HUES6 (cell line): ENCODE measurements around the gene SEMA4C.
A peak's percentile ranks its signal among the peaks of the same experiment; 100 is the strongest.

ENCODE experiments used
- H3K27ac ChIP-seq: 2 replicates; pipeline ENCODE4 v1.7.0; 2013; ENCODE audit warnings: low read depth, mild to moderate bottlenecking, low read length, inconsistent platforms
- H3K27me3 ChIP-seq: 2 replicates; pipeline ENCODE4 v1.6.1; 2013; ENCODE audit warnings: low read length; ENCODE audit not compliant: control insufficient read depth, insufficient read depth
- H3K36me3 ChIP-seq: 2 replicates; pipeline ENCODE4 v1.6.1; 2013; ENCODE audit warnings: low read length; ENCODE audit not compliant: control insufficient read depth, insufficient read depth
- H3K4me1 ChIP-seq: 2 replicates; pipeline ENCODE4 v1.6.1; 2013; ENCODE audit warnings: low read length; ENCODE audit not compliant: control insufficient read depth, insufficient read depth
- H3K4me3 ChIP-seq: 2 replicates; pipeline ENCODE4 v1.5.1; 2013; ENCODE audit warnings: low read depth, low read length
- H3K9ac ChIP-seq: one replicate; pipeline ENCODE4 v1.6.1; 2013; ENCODE audit warnings: mild to moderate bottlenecking, low read length
- H3K9me3 ChIP-seq: 2 replicates; pipeline ENCODE4 v1.6.1; 2013; ENCODE audit warnings: low read depth, low read length; ENCODE audit not compliant: control insufficient read depth, insufficient read depth

The SEMA4C gene

DNA sequence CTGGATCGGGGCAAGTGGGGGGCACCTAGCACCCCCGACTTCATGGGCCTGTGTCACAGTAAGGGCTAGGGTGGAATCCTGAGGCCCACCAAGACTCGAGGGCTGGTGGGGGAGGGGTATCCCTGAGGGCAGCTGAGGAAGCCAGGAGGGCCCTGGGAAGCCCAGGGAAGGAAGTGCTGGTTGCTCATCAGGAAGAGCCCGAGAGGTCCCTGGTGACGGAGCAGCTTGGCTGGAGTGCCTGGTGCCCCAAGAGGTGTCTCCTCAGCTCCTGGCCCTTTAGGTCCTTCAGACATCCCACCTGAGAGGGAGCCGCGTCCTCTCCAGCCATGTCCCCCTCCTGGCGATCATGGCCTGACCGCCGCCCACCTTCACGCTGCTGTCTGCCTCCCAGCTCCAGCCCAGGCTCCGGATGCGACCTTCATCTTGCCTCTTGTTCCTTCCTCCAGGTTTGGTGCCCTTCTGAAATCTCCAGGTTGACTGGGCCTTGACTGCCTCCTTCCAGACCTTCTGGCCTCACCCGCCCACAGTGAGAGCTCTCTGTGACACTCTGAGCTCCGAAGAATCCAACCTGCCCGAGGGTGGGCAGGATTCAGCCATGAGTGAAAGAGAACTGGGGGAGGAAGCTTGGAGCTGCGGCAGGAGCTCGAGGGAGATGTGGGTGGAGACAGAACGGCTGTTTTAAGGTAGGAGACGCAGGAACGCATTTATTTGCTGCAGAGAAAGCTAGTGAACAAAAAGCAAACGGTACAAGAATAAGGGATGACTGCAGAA lies 42.7 kb upstream of the SEMA4C start:
- H3K9ac ChIP-seq, result no peak overlapping the region
- no peak overlapping the region for H3K4me3 ChIP-seq
- H3K27me3 ChIP-seq, result peaks cover 30% of the 10 kb centered on the region
- H3K27ac ChIP-seq, result no peak overlapping the region
- H3K9me3 ChIP-seq, result no peaks in the 10 kb centered on the region
- peaks cover 26% of the 10 kb centered on the region for H3K4me1 ChIP-seq
- no peaks in the 10 kb centered on the region for H3K36me3 ChIP-seq

DNA sequence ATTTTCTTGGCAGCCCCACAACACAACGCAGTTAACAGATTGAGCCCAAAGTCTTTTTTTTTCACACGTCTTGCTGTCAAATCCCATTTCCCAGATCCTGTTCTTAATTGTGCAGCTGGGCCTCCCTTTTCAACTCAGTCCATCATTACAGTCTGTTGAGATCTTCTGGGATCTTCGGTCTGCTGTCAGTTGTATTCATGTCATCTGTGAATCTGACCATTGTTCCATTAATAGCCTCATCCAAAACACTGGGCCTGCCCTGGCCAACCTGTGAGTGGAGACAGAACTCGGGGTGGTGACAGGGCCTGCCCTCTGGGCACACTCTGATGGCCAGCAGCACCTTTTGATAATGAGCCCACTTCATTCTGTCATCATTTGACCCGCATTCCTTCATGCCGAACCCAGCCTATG lies 39.7 kb upstream of the SEMA4C start:
- Histone ChIP-seq H3K4me1 (peaks cover 40% of the 10 kb centered on the region), H3K4me3 (no peak overlapping the region), H3K9ac (no peak overlapping the region)

DNA sequence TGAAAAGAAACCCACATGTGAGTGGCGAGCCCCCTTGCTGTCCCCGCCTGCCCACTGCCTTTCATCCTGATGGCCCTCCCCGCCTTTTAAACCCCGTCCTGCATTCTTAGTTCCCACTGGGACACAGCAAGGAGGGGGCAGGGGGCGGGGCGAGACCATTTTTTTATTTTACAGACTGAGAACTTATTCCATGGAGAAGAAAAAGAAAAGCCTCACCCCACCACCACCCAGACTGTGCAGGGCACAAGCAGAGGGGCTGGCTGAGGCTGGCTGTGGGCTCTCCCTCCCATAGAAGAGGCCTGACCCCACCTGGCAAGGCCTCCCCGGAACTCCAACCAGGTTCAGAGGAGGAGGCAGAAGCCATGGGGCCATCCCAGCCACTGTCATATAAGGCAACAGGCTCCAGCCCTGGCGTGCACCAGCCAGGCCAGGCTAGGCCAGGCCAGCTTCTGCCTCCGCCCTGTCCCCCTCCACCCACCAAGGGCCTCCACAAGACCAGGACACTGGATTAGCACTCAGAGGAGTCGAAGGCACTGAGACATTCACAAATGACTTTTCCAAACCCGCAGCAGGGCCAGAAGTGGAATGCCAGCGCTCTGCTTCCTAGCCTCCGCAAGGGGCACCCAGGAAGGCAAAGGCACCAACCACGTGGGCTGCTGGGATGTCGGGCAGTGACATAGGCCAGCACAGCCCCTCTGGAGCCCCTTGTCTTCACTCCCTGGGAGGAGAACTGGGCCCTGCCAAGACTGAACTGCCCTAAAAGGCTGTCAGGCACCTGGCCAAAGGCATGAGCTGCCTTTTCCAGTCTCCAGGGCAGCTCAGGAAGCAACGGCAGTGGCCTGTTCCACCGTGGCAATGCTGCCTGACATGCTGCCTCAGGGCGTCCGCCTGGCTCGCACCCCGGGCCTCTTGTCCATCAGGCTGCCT lies 37.5 kb upstream of the SEMA4C start:
- no peaks in the 10 kb centered on the region for H3K36me3 ChIP-seq
- peak overlapping the region; percentile 62 for H3K9ac ChIP-seq
- no peaks in the 10 kb centered on the region for H3K9me3 ChIP-seq
- peak overlapping the region; percentile 57; the same call in 1 of the 2 replicates for H3K27ac ChIP-seq
- peak overlapping the region; percentile 19; the same call in 1 of the 2 replicates for H3K4me3 ChIP-seq
- H3K27me3 ChIP-seq, result peaks cover 6% of the 10 kb centered on the region; the same call in 1 of the 2 replicates
- peaks cover 32% of the 10 kb centered on the region for H3K4me1 ChIP-seq

More for the DNA sequence above, 39.7 kb upstream of the SEMA4C start:
- Histone ChIP-seq H3K36me3 (no peaks in the 10 kb centered on the region), H3K27me3 (peaks cover 22% of the 10 kb centered on the region; the same call in 1 of the 2 replicates), H3K27ac (no peak overlapping the region), H3K9me3 (no peaks in the 10 kb centered on the region)

DNA sequence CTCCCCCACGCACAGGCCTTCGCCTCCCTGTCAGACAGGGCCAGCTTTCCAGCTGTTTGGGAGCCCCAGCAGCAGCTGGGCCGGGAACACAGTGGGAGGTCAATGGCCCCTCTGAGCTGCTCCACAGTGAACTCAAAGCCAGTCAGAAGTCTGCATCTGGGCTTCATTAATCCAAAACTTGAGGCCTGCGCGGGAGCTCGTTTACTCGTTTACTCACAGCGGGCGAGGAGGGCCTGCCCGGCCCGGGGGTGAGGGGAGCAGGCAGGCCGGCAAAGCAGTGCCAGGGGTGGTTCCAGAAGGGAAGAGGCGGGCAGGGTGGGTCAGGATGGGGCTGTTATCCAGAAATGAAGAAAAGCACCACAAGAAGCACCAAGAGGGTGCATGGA lies 36.8 kb upstream of the SEMA4C start:
- Histone ChIP-seq H3K27me3 (peaks cover 2% of the 10 kb centered on the region; the same call in 1 of the 2 replicates), H3K9me3 (no peaks in the 10 kb centered on the region), H3K9ac (peak overlapping the region; percentile 62), H3K4me1 (peaks cover 26% of the 10 kb centered on the region), H3K27ac (peak overlapping the region; percentile 57; the same call in 1 of the 2 replicates), H3K36me3 (no peaks in the 10 kb centered on the region), H3K4me3 (peak overlapping the region; percentile 19; the same call in 1 of the 2 replicates)

DNA sequence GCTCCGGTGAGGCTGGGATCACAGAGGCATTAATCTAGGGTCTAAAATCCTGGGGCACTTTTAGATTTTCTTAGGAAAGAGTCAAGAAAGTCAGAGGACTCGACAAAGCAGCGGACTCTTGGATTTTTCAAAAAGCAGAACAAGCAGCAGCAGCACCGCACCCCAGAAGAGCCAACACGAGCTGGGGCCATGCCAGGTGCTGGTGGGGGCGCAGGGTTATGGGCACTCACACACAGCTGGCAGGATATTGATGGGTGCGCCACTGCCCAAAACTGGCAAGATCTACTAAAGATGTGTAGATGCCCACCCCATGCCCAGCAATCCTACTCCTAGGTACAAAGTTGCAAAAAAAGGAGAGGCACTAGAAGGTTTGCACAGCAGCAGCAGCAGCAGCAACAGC lies 33.9 kb upstream of the SEMA4C start:
- H3K4me3 ChIP-seq, result no peak overlapping the region
- peaks cover 23% of the 10 kb centered on the region for H3K4me1 ChIP-seq
- no peaks in the 10 kb centered on the region for H3K9me3 ChIP-seq
- no peaks in the 10 kb centered on the region for H3K27me3 ChIP-seq
- H3K36me3 ChIP-seq, result no peaks in the 10 kb centered on the region
- H3K27ac ChIP-seq, result no peak overlapping the region
- H3K9ac ChIP-seq, result no peak overlapping the region

DNA sequence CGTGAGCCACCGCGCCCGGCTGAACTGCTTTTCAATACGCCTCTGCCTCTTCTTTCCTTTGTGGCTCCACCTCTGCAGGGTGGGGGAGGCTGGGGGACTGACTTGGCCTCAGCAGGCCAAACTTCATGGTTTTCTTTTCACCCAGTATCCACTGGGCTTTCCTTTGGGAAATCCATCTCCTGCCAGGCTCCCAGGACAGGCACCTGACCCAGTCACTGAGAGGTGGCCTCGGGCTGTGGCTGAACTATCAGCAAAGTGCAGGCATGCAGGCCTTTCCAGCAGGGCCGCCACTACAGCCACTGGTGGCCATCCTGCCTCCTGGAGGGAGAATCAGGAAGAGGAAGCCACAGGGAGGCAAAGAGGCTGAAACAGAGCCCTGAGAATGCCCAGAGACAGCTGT lies 33.4 kb upstream of the SEMA4C start:
- no peaks in the 10 kb centered on the region for H3K27me3 ChIP-seq
- H3K36me3 ChIP-seq, result no peaks in the 10 kb centered on the region
- peaks cover 23% of the 10 kb centered on the region for H3K4me1 ChIP-seq
- no peak overlapping the region for H3K27ac ChIP-seq
- no peak overlapping the region for H3K4me3 ChIP-seq
- no peaks in the 10 kb centered on the region for H3K9me3 ChIP-seq
- H3K9ac ChIP-seq, result no peak overlapping the region

DNA sequence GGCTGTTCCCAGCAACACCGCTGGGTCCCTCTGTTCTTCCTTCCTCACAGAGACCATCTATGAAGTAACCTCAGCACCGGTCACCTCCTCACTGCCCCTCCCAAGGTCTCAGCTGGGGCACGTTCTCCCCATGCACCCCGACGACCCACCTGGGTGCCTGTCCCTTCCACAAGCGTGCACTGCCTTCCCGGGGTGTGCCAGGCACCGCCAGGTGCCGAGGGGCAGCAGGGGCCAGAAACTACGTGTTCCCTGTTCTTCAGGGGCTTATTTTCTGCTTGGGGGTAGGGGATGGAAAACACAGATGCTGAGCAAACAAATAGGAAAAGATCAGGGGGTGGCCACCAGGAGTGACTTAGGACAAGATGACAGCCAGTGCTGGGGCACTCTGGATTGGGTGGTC lies 30.4 kb upstream of the SEMA4C start:
- Histone ChIP-seq H3K4me3 (no peak overlapping the region), H3K27ac (no peak overlapping the region), H3K27me3 (no peaks in the 10 kb centered on the region), H3K36me3 (no peaks in the 10 kb centered on the region), H3K9ac (no peak overlapping the region), H3K4me1 (peaks cover 18% of the 10 kb centered on the region), H3K9me3 (no peaks in the 10 kb centered on the region)

DNA sequence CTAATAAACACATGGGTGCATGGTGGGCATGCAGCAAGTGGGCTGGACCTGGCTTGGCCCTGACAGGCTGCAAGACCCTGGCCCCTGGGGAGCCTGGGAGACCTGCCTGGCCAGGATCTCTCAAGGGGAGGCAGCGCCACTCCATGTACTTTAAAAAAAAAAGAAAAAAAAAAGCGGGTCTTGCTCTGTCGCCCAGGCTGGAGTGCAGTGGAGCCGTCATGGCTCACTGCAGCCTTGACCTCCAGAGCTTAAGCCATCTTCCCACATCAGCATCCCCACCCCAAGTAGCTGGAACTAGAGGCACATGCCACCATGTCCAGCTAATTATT lies 29.5 kb upstream of the SEMA4C start:
- no peak overlapping the region for H3K27ac ChIP-seq
- no peaks in the 10 kb centered on the region for H3K9me3 ChIP-seq
- H3K4me3 ChIP-seq, result no peak overlapping the region
- H3K9ac ChIP-seq, result no peak overlapping the region
- H3K27me3 ChIP-seq, result no peaks in the 10 kb centered on the region
- peaks cover 22% of the 10 kb centered on the region for H3K4me1 ChIP-seq
- no peaks in the 10 kb centered on the region for H3K36me3 ChIP-seq

DNA sequence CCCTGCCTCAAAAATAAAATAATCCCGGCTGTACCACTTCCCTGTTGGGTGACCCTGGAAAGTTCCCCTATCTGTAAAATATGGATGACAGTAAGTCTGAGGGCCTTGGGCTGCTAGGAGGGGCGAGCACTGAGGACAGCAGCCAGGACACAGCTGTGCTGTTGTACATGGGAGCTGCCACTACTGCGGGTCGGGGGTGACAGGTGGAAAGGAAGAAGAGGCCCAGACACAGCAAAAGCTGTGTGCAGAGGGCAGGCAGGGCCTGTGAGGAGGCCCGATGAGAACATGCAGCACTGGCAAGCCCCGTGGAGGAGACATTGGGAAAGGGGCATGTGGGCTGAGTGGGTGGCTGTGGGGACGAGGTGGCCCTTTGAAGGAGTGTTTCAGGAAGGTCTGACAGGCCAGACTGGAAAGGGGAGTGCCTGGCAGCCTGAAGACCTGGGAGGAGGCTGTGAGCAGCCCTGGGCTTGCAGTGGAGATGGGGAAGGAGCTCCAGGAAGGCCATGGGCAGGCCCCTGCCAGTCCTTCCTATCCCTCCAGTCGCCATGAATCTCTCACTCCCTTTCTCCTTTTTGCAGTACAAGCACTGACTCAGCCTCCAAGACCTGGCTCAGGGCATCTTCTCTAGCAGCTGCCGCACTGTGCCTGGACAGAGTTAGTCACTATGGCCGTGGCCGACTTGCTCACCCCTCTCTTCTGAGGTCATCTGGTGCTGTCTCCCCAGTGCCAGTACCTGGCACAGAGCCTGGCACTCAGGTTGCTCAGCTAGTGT lies 28.9 kb upstream of the SEMA4C start:
- peaks cover 22% of the 10 kb centered on the region for H3K4me1 ChIP-seq
- H3K9ac ChIP-seq, result no peak overlapping the region
- no peak overlapping the region for H3K27ac ChIP-seq
- H3K27me3 ChIP-seq, result no peaks in the 10 kb centered on the region
- H3K9me3 ChIP-seq, result no peaks in the 10 kb centered on the region
- no peaks in the 10 kb centered on the region for H3K36me3 ChIP-seq
- no peak overlapping the region for H3K4me3 ChIP-seq

DNA sequence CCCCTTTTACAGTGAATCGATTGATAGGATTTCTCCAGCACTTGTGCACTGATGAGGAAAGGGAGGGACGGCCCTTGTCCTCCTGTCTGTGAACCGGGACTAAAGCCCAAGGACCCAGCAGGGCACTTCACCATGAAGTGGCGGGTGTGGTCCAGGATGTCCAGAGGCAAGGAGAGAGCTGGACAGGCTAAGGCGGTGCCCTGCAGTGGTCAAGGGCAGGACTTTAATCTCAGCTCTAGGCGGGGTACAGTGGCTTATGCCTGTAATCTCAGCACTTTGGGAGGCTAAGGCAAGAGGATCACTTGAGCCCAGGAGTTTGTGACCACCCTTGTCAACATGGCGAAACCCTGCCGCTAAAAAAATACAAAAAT lies 28.2 kb upstream of the SEMA4C start:
- Histone ChIP-seq H3K9me3 (no peaks in the 10 kb centered on the region), H3K27me3 (no peaks in the 10 kb centered on the region), H3K4me3 (no peak overlapping the region), H3K27ac (no peak overlapping the region), H3K9ac (no peak overlapping the region), H3K36me3 (no peaks in the 10 kb centered on the region), H3K4me1 (peaks cover 19% of the 10 kb centered on the region)
